H4 (cell line): ENCODE results near the gene HRC. TPM values are rescaled to one million over a fixed set of nuclear protein-coding genes. Genes with fewer than 3 reads are reported as not detected.
"Not testable (repeated sequence)": the region's sequence is repeated elsewhere in the genome, so short reads cannot be mapped to it uniquely, and the experiment has no call there.

Experiments used
- DNase-seq: peaks from one replicate; pipeline ENCODE4 v3.0.0-alpha.2; 2015; ENCODE audit warnings: low spot score
- total RNA-seq: library from RNA; depleted of rRNA; stranded (reverse); fragments of >200 nt; shearing (Covaris generic); gene quantifications from 2 replicates; pipeline ENCODE4 v1.2.3, GENCODE V29; 2014

Gene HRC
- total RNA-seq, 1 experiment from 2014 or later: not detected

DNA sequence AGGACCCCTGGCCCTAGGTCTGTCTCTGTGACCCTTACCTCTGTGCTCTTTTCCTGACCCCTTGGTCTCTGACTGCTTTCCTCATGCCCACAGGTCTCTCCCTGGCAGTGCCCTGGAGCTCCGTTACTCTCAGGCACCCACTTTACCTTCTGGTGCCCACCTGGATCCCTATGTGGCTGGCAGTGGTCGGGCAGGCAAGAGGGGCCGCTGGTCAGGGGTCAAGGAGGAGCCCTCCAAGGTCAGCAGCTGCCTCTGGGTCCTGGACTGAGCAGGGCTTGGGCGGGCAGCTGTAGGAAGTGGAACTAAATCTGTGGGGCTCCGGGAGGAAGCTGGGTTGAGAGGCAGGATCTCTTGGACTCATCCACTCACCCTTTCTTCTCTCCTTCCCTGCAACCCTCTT lies 19.5 kb downstream of the HRC start:
- no peak for DNase-seq

- DNase-seq: no peak
Observed at GRCh38 chr19:49133621-49134454, 21.4 kb downstream of the HRC start.

- DNase-seq: no peak
Observed at GRCh38 chr19:49132974-49133609, 22.1 kb downstream of the HRC start.

DNA sequence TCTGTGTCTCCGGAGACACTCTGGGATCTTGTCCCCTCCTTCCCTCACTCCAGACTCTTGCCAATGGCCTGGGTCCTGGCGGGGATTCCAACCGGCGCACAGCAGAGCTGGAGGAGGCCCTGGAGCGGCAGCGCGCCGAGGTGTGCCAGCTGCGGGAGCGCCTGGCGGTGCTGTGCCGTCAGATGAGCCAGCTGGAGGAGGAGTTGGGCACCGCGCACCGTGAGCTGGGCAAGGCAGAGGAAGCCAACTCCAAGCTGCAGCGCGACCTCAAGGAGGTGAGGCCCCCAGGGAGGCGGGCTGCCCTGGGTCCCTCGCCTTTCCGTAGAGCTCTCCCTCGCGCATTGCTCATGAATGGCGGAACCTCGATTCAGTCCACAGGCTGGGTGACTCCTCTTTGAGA lies 24.9 kb downstream of the HRC start:
- no peak for DNase-seq

DNA sequence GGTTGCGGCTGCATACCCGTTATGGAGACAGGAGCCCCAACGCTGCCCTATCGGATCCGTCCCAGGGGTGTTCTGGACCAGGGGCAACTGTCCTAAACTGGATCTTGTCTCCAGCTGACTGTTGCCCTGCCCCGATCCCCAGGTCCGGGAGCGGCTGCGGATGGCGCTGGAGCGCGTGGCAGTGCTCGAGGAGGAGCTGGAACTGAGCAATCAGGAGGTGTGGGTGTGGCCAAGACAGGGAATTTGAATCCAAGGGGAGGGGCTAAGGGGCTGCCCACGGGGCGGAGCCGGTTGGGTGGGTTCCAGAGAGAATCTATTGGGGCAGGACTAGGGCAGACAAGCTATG lies 26.0 kb downstream of the HRC start:
- no peak for DNase-seq

DNA sequence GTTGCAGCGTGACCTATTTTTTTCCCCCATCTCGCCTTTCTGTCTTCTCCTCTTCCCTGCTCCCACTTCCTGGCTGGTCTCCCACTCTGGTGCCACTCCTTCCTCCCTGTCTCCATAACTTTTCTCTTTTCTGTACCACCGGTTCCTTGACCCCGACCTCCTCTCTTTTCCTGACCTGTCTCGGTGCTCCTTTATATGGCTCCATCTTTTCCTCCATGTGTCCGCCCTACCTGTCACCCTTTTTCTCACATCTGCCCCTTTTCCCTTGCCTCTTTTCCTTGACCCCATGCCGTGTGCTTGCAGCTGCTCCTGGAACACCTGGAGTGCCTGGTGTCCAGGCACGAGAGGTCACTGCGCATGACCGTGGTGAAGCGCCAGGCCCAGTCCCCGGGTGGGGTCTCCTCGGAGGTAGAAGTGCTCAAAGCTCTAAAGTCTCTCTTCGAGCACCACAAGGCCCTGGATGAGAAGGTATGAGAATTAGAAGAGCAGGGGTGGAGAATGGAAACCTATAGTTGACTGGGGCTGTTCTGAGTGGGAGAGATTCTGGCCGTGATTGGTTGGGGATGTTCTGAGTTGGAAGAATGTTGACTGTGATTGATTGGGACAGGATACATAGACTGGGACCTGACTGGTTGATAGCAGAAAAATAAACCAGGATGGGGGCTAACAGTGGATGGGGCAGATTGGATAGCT lies 26.5 kb downstream of the HRC start:
- DNase-seq: no peak

DNA sequence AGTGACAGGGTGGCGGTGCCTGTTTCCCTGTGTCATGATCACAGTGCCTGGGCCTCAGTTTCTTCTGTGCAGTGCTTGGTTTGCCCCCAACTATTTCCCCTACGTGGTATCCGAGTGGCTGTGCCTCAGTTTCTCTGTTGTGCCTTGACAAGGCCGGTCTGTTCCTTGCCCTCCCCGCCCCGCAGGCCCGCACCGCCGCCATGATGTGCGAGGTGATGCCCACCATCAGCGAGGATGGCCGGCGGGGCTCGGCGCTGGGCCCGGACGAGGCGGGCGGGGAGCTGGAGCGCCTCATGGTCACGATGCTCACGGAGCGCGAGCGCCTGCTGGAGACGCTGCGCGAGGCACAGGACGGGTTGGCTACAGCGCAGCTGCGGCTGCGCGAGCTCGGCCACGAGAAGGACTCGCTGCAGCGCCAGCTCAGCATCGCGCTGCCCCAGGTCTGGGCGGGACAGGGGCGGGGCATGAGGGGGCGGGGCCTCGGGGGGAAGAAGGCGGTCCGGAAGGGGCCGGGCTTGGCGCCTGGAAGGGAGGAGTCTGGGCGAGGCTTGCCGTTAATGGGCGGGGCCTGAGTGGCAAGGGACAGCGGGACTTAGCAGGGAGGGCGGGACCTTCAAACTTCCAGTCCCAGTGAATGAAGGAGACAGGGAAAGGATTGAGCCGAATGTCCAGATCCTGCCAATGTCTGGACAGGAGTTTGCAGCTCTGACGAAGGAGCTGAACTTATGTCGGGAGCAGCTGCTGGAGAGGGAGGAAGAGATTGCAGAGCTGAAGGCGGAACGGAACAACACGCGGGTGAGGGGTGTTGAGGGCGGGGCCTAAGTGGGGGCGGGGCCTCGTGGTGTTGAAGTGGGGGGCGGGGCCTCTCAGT lies 27.3 kb downstream of the HRC start:
- peak; percentile 96 for DNase-seq

- not testable (repeated sequence) for DNase-seq
Observed at GRCh38 chr19:49127225-49127624, 28.0 kb downstream of the HRC start.

GRCh38 chr19:49126575-49126974 lies 28.6 kb downstream of the HRC start:
- no peak for DNase-seq

- no peak for DNase-seq
Observed at GRCh38 chr19:49125025-49125731, 30.0 kb downstream of the HRC start.

DNA sequence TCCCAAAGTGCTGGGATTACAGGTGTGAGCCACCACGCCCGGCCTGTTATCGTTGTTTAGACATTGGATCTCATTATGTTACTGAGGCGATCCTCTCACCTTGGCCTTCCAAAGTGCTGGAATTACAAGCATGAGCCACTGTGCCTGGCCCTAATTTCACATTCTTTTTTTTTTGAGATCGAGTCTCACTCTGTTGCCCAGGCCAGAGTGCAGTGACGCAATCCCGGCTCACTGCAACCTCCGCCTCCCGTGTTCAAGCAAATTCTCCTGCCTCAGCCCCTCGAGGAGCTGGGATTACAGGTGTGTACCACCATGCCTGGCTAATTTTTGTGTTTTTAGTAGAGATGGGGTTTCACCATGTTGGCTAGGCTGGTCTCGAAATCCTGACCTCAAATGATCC lies 31.9 kb downstream of the HRC start:
- DNase-seq: not testable (repeated sequence)

DNA sequence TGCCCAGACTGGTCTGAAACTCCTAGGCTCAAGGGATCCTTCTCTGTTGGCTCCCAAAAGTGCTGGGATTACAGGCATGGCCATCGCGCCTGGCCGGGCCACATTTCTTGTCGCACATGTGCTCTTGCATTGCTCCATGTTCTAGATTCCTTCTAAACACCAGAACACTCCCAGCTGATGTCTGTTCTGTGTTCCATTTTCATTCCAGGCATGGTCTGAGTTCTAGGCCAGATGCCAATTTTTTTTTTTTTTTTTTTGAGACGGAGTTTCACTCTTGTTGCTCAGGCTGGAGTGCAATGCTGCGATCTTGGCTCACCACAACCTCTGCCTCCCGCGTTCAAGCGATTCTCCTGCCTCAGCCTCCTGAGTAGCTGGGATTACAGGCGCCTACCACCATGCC lies 33.4 kb downstream of the HRC start:
- not testable (repeated sequence) for DNase-seq

DNA sequence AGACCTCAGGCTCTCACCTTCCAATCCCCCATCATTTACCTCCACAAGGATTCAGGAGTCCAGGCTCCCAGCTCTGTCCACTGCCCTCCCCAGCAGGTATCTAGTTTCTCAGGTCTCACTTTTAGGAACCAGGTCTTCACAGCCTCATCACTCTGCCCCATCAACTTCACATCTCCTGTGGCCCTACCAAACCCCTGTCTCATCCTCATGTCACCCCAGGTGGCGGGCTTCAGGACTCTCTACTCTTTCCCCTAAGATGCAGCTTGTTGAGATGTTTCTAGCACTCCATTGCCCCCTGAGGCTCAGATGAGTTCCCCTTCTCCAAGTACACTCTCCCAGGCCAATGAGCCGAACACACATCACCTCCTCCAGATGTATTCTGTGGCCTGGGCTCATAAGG lies 34.3 kb downstream of the HRC start:
- DNase-seq: no peak

DNA sequence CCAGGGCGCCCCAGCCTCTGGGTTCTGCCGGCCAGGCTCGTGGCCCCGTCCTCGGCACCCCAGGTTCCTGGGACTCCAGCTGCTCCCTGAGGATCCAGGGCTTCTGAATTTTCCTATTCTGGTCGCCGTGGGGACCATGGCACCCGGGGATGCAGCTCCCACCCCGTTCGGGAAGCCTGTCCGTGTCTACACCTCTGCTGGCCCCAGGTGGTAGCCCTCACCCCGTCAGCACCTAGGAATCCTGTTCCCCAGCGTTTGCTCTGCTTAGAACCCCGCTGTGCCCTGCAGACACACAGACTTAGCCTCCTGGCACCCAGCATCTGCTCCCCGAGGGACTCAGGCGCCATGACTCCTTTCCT lies 34.9 kb downstream of the HRC start:
- DNase-seq: no peak

- DNase-seq: peak; percentile 52
Observed at GRCh38 chr19:49119411-49120324, 35.5 kb downstream of the HRC start, which contains the start of gene PPFIA3. Gene PPFIA3, plus strand, starts transcription at chr19:49119544. Its CDS starts 8,330 bp downstream, at chr19:49127874.

DNA sequence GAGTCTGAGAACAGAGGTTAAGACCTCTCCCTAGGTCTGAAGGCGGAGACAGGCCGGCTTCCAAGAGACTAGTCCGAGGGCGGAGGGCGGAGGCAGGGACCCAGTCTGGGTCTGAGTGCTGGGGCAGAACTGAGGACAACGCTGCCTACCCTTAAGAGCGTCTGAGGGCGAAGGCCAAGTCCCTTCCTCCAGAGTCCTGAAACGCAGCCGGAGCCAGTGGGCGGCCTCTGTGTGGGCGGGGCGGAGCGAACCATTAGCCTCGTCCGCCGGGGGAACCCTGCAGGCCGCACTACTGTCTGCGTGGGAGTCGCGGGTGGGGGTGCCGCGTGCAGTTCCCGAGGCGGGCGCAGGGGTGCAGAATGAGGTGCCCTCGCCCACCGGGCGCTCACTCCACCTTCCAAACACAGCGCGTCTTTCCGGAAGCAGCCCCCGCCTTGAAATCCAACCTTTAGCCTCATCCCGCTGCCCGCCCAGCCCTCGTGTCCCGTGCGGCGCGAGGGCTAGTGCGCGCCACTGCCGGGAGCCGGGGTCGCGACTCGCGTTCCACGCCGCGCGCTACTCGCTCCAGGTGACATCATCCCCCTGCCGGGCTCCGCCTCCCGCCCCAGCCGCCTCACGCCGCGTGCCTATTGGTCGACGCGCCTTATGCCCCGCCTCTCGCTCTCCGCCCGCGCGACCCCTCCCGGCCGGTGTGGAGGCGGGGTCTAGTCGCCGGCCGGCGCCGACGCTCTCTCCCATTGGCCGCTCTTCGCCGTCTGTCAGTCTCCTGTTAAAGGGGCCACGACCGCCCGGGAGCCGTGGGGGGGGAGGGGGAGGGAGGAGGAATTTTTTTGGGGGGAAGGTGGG lies 36.4 kb downstream of the HRC start, which contains the start of gene C19orf73:
TSS of gene C19orf73 (minus strand) at position 579 of the 846 bp plus-strand sequence. CDS start at position 458, 121 bp downstream.
- peak; percentile 94 for DNase-seq

GRCh38 chr19:49117677-49118564 lies 37.3 kb downstream of the HRC start:
- DNase-seq: no peak

GRCh38 chr19:49116544-49116943 lies 38.7 kb downstream of the HRC start:
- DNase-seq: no peak
